ENCODE results near the gene CCDC14.

CCDC14 gene

DNA sequence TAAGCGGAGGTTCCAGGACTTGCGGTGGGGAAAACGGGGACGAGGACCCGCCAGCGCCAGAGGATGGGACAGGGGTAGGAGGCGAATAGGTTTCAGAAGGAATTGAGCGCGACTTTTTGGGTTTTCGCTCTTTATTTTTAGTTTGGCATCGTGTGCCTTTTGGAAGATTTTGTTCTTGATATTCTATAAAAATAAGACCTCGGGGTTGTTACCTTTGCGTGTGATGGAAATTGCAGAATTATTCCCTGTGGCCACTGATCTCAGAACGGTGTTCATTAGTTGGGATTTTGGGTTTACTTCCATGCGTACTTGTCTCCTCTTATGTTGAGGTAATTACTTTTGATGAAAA is 453 bp upstream of the CCDC14 start:
- no peak for DNase-seq

DNA sequence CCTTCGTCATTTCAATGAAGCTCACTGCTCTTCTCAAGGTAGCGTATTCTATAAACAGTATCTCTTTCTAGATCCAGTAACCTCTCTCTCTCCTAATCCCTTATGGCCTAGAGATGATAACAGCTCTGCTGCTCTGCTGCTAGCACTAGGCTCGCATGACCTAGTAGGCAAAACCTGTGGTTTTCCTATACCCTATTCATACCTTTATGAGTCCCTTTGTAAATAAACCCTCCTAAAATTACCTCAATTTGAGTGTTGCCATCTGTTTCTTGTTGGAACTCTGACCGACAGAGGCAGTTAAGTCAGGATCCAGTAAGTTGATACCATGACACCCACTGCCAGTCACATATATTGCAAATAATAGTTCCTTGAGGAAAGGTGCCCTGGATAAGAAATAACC is 7.3 kb downstream of the CCDC14 start:
- no peak for DNase-seq

DNA sequence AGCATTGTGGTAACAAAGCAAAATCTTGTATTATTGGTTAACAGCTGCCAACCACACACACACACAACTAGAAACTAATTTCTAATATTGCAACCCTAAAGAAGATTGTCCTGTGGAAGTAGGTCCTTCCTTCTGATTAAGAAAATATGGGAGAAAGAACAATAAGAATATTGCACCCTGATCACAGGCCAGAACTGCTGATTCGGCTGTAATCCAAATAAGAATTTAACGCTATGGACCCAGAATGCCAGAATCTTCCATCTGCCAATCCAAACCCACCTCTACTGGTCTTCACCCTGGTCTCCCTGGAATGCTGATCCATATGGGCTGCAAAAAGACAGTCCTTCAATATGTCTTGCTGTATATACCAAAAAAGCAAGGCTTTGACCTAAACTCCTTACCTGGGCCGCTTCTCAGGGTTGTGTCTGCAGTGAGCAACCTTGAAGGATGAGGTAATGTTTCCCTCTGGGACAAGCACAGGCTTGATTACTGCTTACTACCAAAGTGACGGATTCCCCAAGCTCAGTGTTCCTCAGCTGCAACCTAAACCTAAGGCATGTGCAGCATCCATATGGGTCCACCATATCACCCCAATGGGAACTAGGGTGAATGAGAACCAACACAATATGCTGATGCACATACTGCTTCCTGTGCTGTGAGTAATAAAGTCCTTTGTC is 8.0 kb downstream of the CCDC14 start:
- DNase-seq, result no peak

DNA sequence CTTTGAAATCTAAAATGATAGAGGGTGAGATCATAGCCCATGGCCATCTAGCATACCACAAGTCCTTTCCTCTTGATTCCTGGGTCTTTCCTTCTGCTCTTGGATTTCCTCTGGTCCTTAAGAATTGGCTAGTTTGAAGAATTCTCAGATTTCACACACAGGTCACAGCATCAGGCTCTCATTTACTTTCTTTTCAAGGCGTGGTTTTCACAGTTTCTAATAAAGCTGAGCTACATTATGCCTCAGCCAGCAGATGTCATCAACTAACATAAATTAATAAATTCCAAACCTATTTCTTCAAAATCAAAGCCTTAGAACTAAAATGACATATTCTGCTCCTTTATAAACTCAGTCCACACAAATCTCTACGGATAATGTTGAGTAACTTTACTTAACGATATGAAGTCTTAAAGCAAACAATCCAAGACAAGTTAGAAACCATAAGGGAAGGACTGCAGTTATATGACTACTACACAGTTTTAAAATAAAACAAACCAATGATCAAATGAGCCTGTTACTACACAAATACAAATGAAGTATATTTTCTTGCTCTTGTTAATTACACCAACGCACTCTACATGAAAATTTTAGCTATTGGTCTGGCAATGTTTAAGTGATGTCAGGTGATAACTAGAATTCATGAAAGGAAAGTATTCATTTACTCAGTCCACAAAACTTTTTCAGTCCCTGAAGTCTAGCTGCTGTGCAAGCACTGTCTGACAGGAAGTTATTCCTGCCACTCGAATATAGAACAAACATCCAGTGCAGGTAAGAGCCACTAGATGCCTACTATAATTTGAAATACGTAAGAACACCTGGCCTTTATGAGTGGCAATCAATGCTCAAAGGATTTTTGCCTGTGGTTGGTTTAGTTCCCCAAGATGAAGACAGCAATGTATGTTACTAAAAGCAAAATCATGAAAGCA is 9.2 kb downstream of the CCDC14 start:
- DNase-seq, result no peak

DNA sequence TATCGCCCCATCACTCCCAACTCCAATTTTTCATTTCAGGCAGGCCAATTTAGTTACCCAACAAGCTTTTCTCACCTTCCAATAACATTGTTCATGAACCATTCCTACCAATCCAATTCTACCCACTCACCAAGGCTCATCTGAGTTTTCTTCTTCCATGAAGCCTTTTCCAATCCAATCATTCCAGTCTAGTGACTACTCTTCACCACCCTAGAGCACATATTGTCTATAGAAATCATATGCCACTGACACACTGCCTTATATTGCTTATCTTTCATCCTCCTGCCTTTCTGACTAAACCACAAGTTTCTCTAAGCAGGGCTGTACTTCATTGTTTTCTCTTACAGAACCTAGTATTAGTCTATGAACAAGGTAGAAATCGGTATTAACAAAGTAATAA is 11.4 kb downstream of the CCDC14 start:
- DNase-seq, result no peak

DNA sequence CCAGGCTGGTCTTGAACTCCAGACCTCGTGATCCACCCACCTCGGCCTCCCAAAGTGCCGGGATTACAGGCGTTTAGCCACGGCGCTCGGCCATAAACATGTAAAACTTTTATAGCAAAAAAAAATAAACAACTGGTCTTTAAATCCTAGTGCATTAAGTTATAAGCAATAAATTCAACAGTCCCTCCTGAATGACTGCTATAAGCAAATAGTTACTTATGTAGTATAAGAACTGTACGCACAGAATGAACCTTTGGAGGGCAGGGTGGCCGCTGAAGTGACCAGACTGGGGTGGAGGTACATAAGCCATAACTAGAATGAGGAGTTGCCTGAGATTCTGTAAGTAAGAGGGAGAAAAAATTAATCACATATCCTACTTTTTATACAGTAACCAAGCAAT is 12.6 kb downstream of the CCDC14 start:
- no peak for DNase-seq

DNA sequence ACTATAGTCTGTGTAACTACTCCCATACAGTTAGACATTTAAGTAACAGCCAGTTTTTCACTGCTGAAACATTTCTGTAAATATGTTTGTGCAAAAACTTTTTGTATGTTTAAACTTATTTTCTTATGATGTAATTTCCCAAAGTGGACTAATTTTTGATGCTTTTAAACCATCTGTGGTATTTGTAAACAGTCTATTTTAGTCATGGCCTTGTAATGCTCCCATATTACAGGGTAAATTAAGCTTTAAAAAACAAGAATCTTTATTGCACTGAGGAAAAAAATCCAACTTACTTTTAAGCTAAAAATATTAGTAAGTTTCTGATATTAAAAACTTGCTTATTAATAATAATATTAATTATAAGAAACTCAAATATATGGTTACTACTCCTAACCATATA is 13.5 kb downstream of the CCDC14 start:
- no peak for DNase-seq

DNA sequence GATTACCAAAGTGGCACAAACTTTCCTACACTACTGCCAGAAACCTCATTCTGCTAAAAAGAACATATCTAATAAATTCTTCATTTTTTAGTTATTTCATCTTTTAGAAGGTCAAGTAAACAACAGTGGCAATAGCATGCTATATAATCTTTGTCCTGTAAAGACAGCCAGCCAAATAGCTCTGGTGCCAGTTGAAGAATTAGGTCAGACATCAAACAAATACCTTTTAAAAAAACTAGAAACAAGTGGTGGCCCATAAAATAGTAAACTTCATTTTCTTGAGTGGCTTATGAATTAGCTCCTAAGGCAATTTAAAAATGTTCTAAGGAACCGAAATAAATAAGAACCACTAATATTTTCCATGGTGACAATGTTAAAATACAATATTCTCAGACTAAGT is 19.5 kb downstream of the CCDC14 start:
- no peak for DNase-seq

DNA sequence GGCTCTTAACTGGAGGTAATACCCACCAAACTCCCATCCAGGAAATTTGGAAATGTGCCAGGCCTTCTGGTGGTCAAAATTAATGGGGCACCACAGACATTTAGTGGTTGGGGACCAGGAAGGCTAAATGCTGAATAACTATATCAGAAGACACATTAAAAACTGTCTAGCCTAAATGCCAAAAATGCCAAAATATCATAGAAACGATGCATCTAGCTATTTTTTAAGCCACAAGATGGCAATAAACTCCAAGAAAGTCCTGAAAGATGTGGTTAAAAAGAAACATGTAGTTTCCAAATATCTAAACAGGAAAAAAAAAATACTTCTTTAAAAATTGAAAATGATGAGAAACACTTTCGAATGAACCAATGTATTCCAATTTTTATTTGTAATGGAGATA is 19.9 kb downstream of the CCDC14 start:
- DNase-seq, result no peak

DNA sequence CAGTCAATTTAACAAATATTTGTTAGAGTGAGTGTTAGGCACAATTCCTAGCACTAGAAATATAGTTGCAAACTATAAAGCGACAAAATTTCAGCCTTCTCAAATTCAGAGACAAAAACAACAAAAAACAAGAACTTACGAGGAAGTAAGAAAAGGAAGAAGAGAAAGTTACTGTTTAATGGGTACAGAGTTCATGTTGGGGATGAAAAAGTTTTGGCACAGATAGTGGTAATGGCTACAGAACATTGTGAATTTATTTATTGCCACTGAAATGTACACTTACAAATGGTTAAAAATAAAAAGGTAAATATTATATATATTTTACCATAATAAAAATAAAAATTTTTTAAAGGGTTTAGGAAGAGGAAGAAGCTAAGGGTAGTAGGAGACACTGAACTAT is 21.3 kb downstream of the CCDC14 start:
- DNase-seq, result no peak

DNA sequence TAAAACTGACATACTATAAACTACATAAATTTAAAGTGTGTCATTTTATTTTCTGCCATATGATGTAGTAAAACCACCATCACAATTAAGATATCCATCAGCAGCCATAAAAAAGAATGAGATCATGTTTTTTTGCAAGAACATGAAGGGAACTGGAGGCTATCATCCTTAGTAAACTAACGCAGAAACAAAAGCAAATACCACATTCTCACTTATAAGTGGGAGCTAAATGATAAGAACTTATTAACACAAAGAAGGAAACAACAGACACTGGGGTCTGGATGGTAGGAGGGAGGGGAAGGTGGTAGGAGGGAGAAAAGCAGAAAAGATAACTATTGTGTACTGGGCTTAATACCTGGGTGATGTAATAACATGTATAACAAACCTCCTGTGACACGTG is 24.6 kb downstream of the CCDC14 start:
- DNase-seq, result no peak

DNA sequence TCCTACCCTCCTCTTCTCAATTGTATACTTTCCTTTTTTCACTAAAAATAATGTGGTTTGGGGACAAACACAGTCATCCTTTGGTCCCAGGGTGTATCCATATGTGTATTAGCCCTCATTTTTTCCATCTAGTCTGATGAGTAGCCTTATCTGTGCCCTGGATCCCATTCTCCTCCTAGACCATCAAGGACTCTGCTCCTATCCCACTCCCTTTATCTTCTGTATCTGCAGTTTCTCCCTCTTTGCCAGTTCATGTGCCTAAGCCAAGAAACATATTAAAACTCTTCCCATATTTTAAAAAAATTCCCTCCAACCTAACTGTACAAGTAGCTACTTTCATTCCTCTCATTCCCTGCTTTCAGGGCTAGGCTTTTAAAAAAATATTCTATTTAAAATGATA is 25.2 kb downstream of the CCDC14 start:
- no peak for DNase-seq

DNA sequence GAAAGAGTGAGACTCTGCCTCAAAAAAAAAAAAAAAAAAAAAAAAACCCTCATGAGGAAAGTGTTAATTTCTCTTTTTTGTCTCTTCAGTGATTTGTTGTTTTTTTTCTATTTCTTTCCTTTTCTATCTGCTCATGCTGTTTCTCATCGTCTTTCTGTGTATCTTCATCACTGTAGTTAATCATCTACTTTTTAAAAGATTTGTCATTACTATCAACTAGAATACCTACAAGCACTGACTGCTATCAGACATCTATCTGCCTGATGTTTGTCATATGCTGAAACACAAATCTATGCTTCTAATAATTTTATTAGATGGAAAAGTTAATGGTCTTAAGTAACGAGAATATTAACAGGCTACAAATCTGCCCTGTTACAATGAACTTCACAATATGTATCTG is 26.8 kb downstream of the CCDC14 start:
- DNase-seq, result no peak

DNA sequence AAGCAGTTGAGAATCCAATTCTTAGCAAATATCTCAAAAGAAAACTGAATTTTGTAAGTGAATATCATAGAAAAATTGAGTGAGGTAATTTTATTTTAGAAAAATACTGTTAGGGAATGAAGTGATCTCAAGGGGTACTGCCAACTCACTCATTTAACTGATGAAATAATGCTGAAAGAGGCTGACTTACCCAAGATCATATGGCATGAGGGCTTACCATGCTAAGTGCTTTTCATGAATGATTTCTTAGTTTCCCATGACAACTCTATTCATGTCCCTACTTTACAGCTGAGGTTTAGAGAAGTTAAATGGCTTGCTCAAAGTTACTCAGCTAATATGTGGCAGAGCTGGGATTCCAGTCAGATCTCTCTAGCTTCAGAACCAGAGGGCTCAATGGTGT is 30.6 kb downstream of the CCDC14 start:
- no peak for DNase-seq

DNA sequence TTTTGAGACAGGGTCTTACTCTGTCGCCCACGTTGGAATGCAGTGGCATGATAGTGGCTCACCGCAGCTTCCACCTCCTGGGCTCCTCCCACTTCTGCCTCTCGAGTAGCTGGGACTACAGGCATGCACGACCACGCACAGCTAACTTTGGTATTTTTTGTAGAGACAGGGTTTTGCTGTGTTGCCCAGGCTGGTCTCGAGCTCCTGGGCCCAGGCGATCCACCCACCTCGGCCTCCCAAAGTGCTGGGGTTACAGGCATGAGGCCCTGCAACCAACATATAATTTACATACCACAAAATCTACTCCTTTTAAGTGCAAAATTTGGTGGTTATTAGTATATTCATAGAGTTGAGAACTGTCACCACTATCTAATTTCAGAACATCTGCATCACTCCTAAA is 31.7 kb downstream of the CCDC14 start:
- DNase-seq, result no peak

DNA sequence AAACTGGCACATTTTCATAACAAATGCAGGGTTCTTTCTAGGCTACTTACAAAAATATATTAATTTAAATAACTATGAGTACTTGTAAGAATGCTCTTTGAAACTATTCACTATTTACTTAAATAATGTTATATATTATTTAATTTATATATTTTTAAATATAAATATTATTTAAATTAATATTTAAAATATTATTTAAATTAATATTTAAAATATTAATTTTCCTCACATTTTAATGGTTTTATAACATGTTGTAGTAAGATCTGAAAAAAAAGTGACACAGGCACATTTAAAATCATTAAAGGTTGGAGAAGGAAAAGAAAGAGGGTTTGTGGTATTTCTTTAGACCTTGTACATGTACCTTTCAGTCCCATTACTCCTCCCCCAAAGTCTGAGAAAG is 34.6 kb downstream of the CCDC14 start:
- DNase-seq, result no peak

DNA sequence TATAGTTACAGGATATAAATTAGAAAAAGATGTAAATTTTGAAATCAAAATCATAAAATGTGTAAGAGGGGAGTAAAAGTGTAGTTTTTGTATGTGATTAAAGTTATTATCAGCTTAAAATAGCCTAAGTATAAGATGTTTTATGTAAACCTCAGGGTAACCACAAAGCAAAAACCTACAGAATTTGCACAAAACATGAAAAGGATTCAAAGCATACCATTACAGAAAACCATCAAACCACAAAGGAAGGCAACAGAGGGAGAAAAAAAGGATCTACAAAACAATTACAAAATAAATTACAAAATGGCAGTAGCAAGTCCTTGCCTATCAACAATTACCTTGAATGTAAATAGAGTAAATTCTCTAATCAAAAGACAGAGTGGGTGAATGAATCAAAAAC is 40.2 kb downstream of the CCDC14 start:
- no peak for DNase-seq

DNA sequence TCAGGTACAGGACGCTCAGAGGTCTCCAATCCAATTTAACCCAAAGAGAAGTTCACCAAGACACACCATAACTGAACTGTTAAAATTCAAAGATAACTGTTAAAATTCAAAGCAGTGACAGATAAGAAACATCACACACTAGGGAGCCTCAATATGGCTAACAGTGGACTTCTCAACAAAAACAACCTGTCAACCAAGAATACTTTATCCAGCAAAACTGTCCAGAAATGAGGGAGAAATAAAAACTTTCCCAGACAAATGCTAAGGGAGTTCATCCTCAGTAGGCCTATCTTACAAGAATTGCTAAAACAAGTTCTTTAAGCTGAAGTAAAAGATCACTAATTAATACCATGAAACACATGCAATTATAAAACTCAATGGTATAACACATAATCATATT is 40.6 kb downstream of the CCDC14 start:
- no peak for DNase-seq

DNA sequence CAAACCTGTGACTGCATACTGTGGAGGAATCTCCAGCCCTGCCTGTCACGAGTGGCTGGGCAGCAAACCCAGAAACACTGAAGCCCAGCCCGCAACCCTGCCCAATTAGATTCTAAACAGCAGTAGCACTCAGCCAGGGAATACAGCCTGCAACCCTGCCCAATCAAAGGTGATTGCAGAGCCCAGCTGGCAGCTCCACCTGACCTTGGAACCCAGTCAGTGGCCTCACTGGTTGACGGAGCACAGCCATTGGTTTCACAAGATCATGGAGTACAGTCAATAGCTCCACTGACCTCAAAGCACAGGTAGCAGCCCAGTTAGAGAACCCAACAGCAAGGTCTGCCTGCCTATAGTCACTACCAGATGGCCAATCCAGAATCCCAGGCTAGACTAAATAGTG is 41.7 kb downstream of the CCDC14 start:
- DNase-seq, result no peak

DNA sequence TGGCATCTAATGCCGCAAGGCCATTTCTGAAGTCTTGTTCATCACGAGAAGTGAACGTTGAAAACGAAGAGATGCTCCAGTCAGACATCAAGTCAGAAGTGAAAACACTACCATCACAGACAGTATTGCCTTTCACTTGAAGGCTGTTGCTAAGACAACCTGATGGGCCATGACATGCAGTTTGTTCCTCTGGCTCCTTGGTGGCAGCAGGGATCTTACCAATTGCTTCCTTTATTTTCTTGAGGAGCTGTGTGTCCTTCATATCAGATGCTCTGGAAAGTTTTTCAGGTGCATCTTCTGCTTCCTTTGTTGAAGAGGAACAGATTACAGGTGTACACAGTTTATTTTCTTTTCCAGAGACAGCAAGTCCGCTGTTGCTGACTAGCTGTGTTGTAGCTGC is 46.2 kb downstream of the CCDC14 start:
- DNase-seq, result no peak

DNA sequence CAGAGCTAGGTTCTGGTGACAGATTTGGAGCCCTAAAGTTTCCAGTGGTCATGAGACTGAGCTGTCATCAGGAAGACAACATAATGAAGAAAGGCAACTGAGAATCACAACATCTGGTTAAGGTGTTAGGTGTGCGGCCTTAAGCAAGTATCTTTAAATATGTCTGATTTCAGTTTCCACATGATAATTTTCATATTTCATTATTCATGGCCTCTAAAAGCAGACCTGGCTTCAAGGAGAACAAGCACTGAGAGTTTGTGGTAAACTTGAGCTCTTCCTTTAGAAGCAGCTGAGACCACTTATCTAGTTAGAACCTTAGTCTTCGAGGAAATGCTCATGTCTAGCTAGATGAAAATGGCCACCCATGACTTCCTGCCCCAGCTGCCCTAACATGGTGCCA is 51.2 kb downstream of the CCDC14 start:
- DNase-seq, result no peak

DNA sequence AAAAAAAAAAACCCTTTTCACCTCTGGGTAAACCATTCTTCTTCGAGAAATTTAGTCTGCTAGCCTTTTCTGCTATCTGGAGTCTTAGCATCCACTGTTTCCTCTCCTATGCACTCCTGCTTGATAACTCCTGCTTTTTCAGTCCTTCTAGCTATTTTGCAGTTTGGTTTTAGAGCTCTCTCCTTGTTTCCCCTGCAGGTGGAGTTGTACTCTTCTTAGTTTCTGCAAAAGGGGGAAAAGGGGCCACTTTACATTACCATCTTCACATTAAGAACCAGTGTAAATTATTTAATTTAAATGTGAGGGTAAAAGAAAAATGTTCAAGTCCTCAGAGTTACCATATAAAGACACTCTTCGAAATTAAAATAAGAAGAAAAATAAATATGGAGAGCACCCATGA is 53.3 kb downstream of the CCDC14 start:
- no peak for DNase-seq

DNA sequence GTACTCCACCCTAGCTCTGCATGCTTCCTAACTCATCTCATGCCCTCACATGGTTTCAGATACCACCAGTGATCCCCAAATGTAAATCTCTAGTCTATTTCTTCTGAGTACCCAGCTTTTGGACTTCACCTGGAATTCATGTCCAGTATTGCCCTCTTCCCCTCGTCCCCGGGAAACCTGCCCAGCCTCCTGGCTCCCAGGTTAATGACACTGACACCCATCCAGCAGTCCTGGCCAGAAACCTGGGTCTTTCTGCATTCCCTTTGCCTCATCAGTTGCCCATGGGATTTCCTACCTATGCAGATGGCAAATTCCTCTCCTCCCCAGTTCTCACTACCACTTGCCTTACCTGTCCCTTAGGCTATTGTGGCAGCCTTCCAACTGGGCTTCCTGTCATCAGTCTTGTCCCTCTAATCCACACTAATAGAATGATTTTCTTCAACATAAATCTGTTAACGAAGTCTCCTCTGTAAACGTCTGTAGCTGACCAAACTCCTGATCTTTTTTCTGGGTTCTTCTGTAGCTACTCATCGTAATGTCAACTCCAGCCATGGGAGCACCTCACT is 61.6 kb downstream of the CCDC14 start:
- DNase-seq, result no peak

DNA sequence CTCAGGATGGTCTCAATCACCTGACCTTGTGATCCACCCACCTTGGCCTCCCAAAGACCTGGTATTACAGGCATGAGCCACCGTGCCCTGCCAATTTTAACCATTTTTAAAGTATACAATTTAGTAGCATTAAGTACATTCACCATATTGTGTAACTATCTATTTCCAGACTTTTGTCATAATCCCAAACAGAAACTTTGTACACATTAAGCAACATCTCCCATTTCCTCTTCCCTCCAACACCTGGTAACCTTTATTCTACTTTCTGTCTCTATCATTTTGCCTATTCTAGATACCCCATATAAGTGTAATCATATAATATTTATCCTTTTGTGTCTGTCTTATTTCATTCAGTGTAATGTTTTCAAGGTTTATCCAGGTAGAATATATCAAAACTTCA is 68.0 kb downstream of the CCDC14 start:
- no peak for DNase-seq

DNA sequence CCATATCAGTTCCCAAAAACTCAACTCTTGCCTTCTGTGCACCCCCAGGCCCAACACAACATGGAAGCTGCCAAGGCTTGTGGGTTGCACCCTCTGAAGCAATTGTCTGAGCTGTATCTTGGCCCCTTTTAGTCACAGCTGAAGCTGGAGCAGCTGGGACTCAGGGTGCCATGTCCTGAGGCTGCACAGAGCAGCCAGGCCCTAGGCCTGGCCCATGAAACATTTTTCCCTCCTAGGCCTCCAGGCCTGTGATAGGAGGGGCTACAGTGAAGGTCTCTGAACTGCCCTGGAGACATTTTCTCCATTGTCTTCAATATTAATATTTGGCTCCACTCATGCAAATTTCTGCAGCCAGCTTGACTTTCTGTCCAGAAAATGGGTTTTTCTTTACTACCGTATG is 68.8 kb downstream of the CCDC14 start:
- no peak for DNase-seq

All from NCI-H187 (cell line).